OCI-LY7 (cell line): ENCODE results near the gene MSANTD7. TPM values are rescaled to one million over a fixed set of nuclear protein-coding genes. Genes with fewer than 3 reads are reported as not detected.
"Not testable (repeated sequence)": the region's sequence is repeated elsewhere in the genome, so short reads cannot be mapped to it uniquely, and the experiment has no call there.

ENCODE experiments used
- BruUV-seq: library from RNA; stranded (reverse); fragments of 400-500 nt; replicated peaks from 2 replicates; lab custom pipeline; 2021; lab: Mats Ljungman, UMichigan
- CTCF ChIA-PET: fragments of 300-600 bp; sonication (Branson Sonifier 250); formaldehyde crosslinking; loops from one replicate; lab custom pipeline; 2022; ENCODE audit warnings: antibody characterized with exemption; ENCODE audit not compliant: unreplicated experiment; lab: Charles Lee
- POLR2A ChIA-PET: fragments of 300-600 bp; sonication (Branson Sonifier 250); formaldehyde crosslinking; loops from one replicate; lab custom pipeline; 2022; ENCODE audit warnings: antibody characterized with exemption; lab: Charles Lee
- DNase-seq: peaks from one replicate; pipeline ENCODE4 v3.0.0-alpha.2; 2015; ENCODE audit warnings: low spot score
- H2AFZ ChIP-seq: fragments of 200-600 bp; sonication (generic), shearing (Covaris generic); 2 replicates; pipeline ENCODE4 v1.6.1; 2014; ENCODE audit warnings: mild to moderate bottlenecking, antibody characterized with exemption, low read length, moderate library complexity
- H3K27ac ChIP-seq: fragments of 200-600 bp; sonication (generic); 2 replicates; pipeline ENCODE4 v1.5.1; 2014; ENCODE audit warnings: mixed run types, low read depth, mild to moderate bottlenecking, moderate library complexity, low read length, inconsistent platforms; ENCODE audit not compliant: poor library complexity, severe bottlenecking
- H3K36me3 ChIP-seq: fragments of 200-600 bp; sonication (generic); 2 replicates; pipeline ENCODE4 v1.6.1; 2014; ENCODE audit warnings: mild to moderate bottlenecking, antibody characterized with exemption, low read length, moderate library complexity, mixed read lengths; ENCODE audit not compliant: insufficient read depth
- H3K4me1 ChIP-seq: fragments of 200-600 bp; sonication (generic); 2 replicates; pipeline ENCODE4 v1.5.1; 2014; ENCODE audit warnings: mild to moderate bottlenecking, low read length; ENCODE audit not compliant: insufficient read depth, poor library complexity, severe bottlenecking
- H3K4me2 ChIP-seq: fragments of 200-600 bp; sonication (generic); 2 replicates; pipeline ENCODE4 v1.6.1; 2014; ENCODE audit warnings: mild to moderate bottlenecking, low read length
- H3K4me3 ChIP-seq: fragments of 200-600 bp; sonication (generic); 2 replicates; pipeline ENCODE4 v1.5.1; 2014; ENCODE audit warnings: mild to moderate bottlenecking, low read depth, low read length; ENCODE audit not compliant: poor library complexity, severe bottlenecking
- H3K79me2 ChIP-seq: fragments of 200-600 bp; sonication (generic); 2 replicates; pipeline ENCODE4 v1.6.1; 2016; ENCODE audit warnings: low read depth, mild to moderate bottlenecking, low read length, moderate library complexity, mixed read lengths; ENCODE audit not compliant: insufficient read depth
- H3K9me2 ChIP-seq: fragments of 200-600 bp; sonication (generic); 2 replicates; pipeline ENCODE4 v1.6.1; 2016; ENCODE audit warnings: mild to moderate bottlenecking, low read length, mixed read lengths; ENCODE audit not compliant: insufficient read depth
- H3K9me3 ChIP-seq: fragments of 200-600 bp; sonication (generic); 2 replicates; pipeline ENCODE4 v1.6.1; 2014; ENCODE audit warnings: mild to moderate bottlenecking, mixed run types, low read length, mixed read lengths
- H4K20me1 ChIP-seq: fragments of 200-600 bp; sonication (generic); 2 replicates; pipeline ENCODE4 v1.6.1; 2014; ENCODE audit warnings: mild to moderate bottlenecking, antibody characterized with exemption, low read length, moderate library complexity, mixed read lengths; ENCODE audit not compliant: insufficient read depth
- CTCF ChIP-seq: fragments of 200-600 bp; sonication (generic); conservative IDR thresholded peaks from 2 replicates; pipeline ENCODE4 v1.5.1; 2014; ENCODE audit warnings: mild to moderate bottlenecking, antibody characterized with exemption, low read length, moderate library complexity, mixed read lengths
- EZH2phosphoT487 ChIP-seq: fragments of 200-600 bp; sonication (generic); IDR thresholded peaks from 2 replicates; pipeline ENCODE4 v1.6.1; 2018; ENCODE audit warnings: low read depth, borderline replicate concordance, mild to moderate bottlenecking, mixed run types, antibody characterized with exemption, low read length, moderate library complexity, mixed read lengths
- intact Hi-C: fragments of 100-400 bp; cut with micrococcal nuclease; formaldehyde crosslinking; loops from one replicate; pipeline ENCODE4 v1.10.0; 2022; ENCODE audit not compliant: unreplicated experiment
- total RNA-seq, 2 experiments: library from RNA; depleted of rRNA in 1 of 2; stranded (reverse); fragments of >200 nt in 1 of 2; shearing (Covaris generic) in 1 of 2; gene quantifications; 2 replicates each; pipeline ENCODE4 v1.2.3, GENCODE V29; 2014 to 2022

The MSANTD7 gene
- total RNA-seq, 2 experiments from 2014 or later, result 26.5 to 29.5 TPM

- Histone ChIP-seq H3K79me2 (no peaks in the 10 kb centered on the region), H3K36me3 (no peaks in the 10 kb centered on the region), H3K4me2 (no peak overlapping the region), H3K27ac (no peak overlapping the region), H4K20me1 (no peaks in the 10 kb centered on the region), H3K9me3 (no peaks in the 10 kb centered on the region), H2AFZ (0 out of 2 replicates have a peak overlapping the region, but pooled peaks have one; percentile 1), H3K4me1 (peaks cover 20% of the 10 kb centered on the region), H3K4me3 (no peak overlapping the region), H3K9me2 (no peaks in the 10 kb centered on the region)
- no peak for TF ChIP-seq EZH2phosphoT487
- no peak for TF ChIP-seq CTCF
- POLR2A ChIA-PET, result no interaction called here
- CTCF ChIA-PET, result interaction anchor here (1.0 kb wide), 1 partner anchor 11 kb away, joined by 4 read pairs; no protein-coding TSS in a partner anchor
- BruUV-seq, result no TSS peak
- intact Hi-C loops, result no loop called here
- no peak for DNase-seq
These were observed 25.8 kb upstream of the MSANTD7 start for GRCh38 chr10:14812271-14812670.

GRCh38 chr10:14815681-14816080 lies 22.4 kb upstream of the MSANTD7 start:
- POLR2A ChIA-PET, result interaction anchor here (0.7 to 1.8 kb wide), 6 partner anchors 11 to 208 kb away, joined by 3 to 9 read pairs (median 3); no protein-coding TSS in a partner anchor
- Histone ChIP-seq H2AFZ (no peak overlapping the region), H3K36me3 (no peaks in the 10 kb centered on the region), H3K4me3 (no peak overlapping the region), H4K20me1 (no peaks in the 10 kb centered on the region), H3K9me3 (no peaks in the 10 kb centered on the region), H3K4me1 (peaks cover 17% of the 10 kb centered on the region), H3K79me2 (no peaks in the 10 kb centered on the region), H3K4me2 (no peak overlapping the region), H3K27ac (no peak overlapping the region), H3K9me2 (no peaks in the 10 kb centered on the region)
- TF ChIP-seq CTCF (no peak), EZH2phosphoT487 (no peak)
- DNase-seq, result no peak
- intact Hi-C loops, result no loop called here
- no TSS peak for BruUV-seq
- CTCF ChIA-PET, result no interaction called here

- POLR2A ChIA-PET, result interaction anchor here (0.7 to 1.2 kb wide), 4 partner anchors 15 to 1654 kb away, joined by 4 to 6 read pairs (median 4); no protein-coding TSS in a partner anchor
- H2AFZ ChIP-seq, H3K27ac ChIP-seq, H3K9me3 ChIP-seq, H3K36me3 ChIP-seq, intact Hi-C loops, H3K79me2 ChIP-seq, H4K20me1 ChIP-seq, BruUV-seq, H3K4me3 ChIP-seq, H3K9me2 ChIP-seq, CTCF ChIA-PET, H3K4me2 ChIP-seq, DNase-seq: not testable (repeated sequence)
- H3K4me1 ChIP-seq, result peaks cover 13% of the 10 kb centered on the region
These were observed 21.4 kb upstream of the MSANTD7 start for GRCh38 chr10:14816717-14817116.
